HG02970 (cell line): ENCODE data around the gene SKI.
A peak's percentile ranks its signal among the peaks of the same experiment; 100 is the strongest.
"Not testable (repeated sequence)": the region's sequence is repeated elsewhere in the genome, so short reads cannot be mapped to it uniquely, and the experiment has no call there.

Experiments
- ATAC-seq: cut with Tn5 transposase; IDR thresholded peaks from one replicate; pipeline ENCODE4 v1.9.1; 2021; ENCODE audit warnings: mild to moderate bottlenecking, moderate library complexity, moderate number of reproducible peaks; ENCODE audit not compliant: unreplicated experiment, low FRiP score

SKI gene

DNA sequence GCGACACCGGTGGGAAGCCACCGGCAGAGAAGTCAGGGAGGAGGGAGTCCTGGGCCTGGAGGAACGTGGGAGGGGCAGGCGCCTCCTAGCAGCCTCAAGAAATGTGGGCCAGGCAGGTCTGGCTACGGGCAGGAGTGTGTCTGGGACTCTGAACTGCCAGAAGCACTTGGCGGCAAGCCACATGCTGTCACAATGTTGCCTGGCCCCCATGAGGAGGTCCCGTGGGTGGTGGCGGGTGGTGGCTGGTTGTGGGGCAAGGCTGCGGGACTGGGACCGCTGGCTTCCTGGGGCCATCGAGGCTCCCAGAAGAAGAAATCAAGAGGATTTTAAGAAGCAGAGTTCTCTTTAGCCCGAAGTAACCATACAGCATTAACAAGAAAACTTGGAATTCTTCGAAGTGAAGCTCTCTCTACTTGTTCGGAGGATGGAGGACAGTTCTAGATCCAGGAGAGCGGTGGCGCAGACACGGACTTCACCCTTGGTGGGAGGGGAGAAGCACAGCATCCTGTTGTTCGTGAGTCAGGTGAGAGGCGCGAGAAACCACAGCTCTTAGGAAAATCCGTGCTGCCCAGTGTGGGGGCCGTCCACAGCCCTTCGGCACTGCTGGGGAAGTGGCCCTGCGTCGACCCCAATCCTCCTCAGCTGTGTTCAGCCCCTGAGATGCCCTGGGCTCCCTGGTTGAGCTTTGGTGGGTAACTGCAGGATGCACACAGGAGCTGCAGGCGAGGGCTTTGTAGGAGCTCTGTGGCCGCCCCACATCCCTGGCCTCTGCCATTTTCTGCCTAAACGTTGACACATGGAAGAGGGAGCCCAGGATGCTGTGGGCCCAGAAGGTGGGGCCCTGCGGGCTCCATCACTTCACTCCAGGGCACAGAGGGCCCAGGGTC lies 12.4 kb downstream of the SKI start:
- no peak for ATAC-seq

DNA sequence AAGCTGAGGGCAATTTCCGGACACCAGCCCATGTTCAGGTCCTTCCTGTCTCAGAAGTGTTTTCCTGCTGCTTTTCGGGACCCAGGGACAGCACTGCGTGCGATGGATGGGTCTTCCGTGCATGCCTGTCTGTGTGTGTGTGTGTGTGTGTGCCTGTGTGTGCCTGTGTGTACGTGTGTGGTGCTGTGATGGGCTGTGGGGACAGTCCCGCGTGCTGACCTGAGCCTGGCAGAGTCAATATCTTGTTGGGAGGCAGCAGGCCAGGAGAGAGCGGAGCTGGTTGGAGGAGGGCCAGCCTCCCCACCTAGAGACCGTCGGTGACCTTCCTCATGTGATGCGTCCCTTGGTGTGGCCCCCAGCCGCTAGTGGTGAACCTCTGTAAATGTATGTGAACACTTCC lies 13.7 kb downstream of the SKI start:
- no peak for ATAC-seq

- ATAC-seq: no peak
Measured at GRCh38 chr1:2242814-2243725, 15.0 kb downstream of the SKI start.

- ATAC-seq: not testable (repeated sequence)
Measured at GRCh38 chr1:2247045-2247394, 18.9 kb downstream of the SKI start.

DNA sequence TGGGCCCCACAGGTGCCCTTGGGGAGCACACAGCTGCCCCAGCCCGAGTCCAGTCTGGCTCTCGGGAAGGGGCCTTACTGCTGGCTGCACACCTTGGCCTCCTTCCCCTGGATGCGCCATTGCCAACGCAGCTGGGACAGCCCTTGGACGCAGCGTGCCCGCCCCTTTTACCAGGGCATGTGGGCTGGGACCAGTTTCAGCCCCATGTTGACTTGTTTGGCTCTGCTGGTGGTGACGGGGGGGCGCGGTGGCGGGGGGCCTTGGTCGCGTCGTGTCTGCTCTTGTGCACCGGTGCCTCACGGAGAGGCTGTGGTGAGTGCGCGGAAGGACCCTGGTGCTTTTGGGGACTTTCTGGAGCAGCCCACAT lies 19.6 kb downstream of the SKI start:
- no peak for ATAC-seq

GRCh38 chr1:2248127-2248826 lies 20.2 kb downstream of the SKI start:
- no peak for ATAC-seq

GRCh38 chr1:2248854-2249558 lies 20.9 kb downstream of the SKI start:
- ATAC-seq: no peak

DNA sequence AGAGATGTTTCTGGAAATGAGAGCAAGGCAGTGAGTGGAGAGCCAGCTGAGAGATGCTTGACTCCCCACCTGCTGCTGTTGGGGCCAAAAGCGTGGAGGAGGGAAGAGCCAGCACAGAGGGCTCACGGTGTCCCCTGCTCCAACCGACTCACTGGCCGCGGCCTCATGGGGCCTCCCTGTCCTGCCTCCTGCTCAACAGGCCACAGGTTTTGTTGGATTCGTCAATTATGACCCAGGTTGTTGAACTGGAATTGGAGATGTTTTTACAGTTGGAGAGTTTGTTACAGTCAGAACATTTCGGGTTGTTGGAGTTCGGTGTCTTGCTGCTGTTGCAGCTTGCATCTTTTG lies 21.4 kb downstream of the SKI start:
- ATAC-seq: no peak

DNA sequence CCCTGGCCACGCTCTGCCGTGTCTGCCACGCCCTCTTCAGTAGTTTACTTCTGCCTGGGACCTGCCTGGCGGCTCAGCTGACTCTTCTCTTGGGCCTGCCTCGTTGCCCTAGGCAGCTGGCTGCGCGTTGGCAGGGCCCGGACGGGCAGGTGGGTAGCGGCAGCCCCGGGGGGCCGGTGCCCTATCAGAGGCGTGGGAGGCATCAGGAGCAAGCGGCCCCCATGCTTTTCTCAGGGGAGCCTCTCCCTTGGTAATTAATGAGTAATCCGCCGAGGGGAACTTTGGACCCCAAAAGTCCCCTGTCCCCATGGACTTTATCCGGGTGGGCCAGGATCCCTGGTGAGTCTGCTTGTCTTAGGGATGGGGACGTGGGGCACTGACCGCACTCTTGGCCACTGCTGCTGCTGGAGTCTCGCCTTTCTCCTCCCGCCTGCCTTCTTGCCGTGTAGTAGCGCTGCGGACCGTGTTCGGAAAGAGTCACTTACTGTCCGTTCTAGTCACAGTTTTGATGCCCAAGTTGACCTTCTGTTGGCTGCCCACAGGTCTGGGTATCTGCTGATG lies 22.7 kb downstream of the SKI start:
- ATAC-seq: no peak

GRCh38 chr1:2251363-2251762 lies 23.2 kb downstream of the SKI start:
- no peak for ATAC-seq

DNA sequence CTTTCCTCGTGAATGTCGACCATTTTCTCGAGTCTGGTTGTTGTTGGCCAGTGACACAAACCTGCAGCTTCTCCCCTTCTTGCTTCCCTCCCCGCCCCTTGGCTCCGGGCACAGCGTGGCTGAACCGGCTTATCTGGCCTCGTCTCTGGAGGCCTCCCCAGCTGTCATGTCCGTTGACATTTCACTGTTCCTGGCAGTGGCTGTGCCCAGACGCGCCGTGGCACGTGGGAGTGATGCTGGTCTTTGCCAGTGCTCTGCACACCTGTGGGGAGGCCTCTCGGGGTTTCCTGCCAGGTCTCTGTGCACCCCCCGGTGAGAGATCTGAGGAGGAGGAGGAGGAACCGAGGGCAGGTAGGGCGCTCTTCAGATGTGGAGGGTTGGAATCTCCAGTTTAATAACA lies 23.7 kb downstream of the SKI start:
- no peak for ATAC-seq

DNA sequence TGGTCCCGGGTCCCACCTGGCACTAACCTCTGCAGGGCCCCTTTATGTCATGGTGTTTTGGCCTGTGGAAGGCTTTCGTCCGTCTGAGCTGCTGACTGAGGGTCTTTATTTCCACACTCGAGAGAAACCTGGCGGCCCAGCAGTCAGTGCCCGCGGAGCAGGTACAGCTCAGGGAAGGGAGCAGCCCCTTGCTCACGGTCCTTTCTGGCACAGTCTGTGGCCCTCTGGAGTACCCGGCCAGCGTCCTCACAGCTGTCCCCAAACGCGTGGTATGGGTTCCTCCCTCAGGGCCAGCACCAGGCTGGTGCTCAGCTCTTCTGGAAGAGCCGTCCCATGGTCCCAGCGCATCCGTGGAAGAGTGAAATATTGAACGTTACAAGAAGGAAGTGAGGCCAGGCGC lies 24.3 kb downstream of the SKI start:
- no peak for ATAC-seq

GRCh38 chr1:2253036-2253796 lies 25.1 kb downstream of the SKI start:
- ATAC-seq: no peak

- no peak for ATAC-seq
Measured at GRCh38 chr1:2253797-2254480, 25.8 kb downstream of the SKI start.

GRCh38 chr1:2255047-2255419 lies 26.9 kb downstream of the SKI start:
- ATAC-seq: no peak

GRCh38 chr1:2255420-2256369 lies 27.6 kb downstream of the SKI start:
- ATAC-seq: peak; percentile 55

GRCh38 chr1:2256435-2257244 lies 28.5 kb downstream of the SKI start:
- no peak for ATAC-seq
